Uterus (tissue), 4 donors: ENCODE data around the gene SIPA1. TPM values are rescaled to one million over a fixed set of nuclear protein-coding genes. Genes with fewer than 3 reads are reported as not detected.

Experiments used
- DNase-seq, 2 donors: peaks; one replicate each; pipeline ENCODE4 v3.0.0-alpha.2; 2019 to 2020
- H3K27ac ChIP-seq, 2 donors: fragments of 200-600 bp; sonication (generic); 1 replicate in 1 of 2; 2 replicates in 1 of 2; pipeline ENCODE4 v1.5.1; 2016 to 2018
- H3K27me3 ChIP-seq, 2 donors: fragments of 200-600 bp; sonication (generic); one replicate each; pipeline ENCODE4 v1.5.1; 2018 to 2019; ENCODE audit warnings: control low read depth in 1 of 2
- H3K36me3 ChIP-seq, 2 donors: fragments of 200-600 bp; sonication (generic); one replicate each; pipeline ENCODE4 v1.5.1; 2019; ENCODE audit warnings: control low read depth in 1 of 2
- H3K4me1 ChIP-seq, 2 donors: fragments of 200-600 bp; sonication (generic); one replicate each; pipeline ENCODE4 v1.5.1; 2018 to 2019; ENCODE audit warnings: control low read depth in 1 of 2
- H3K4me3 ChIP-seq, 2 donors: fragments of 200-600 bp; sonication (generic); 1 replicate in 1 of 2; 2 replicates in 1 of 2; pipeline ENCODE4 v1.5.1; 2018 to 2019; ENCODE audit warnings: mild to moderate bottlenecking in 1 of 2
- H3K9me3 ChIP-seq, 2 donors: fragments of 200-600 bp; sonication (generic); one replicate each; pipeline ENCODE4 v1.5.1; 2019; ENCODE audit warnings: control low read depth in 1 of 2
- POLR2A ChIP-seq, 2 donors: fragments of 450-650 bp; IDR thresholded peaks; one replicate each; pipeline ENCODE4 v1.6.1; 2016; ENCODE audit warnings: antibody characterized with exemption in 2 of 2, mild to moderate bottlenecking in 1 of 2, moderate library complexity in 1 of 2
- intact Hi-C: fragments of 100-400 bp; cut with DNase I; formaldehyde crosslinking; loops from one replicate; pipeline ENCODE4 v1.15.1; 2023; ENCODE audit warnings: low total_unique reads
- total RNA-seq, 4 donors: library from RNA; depleted of rRNA in 3 of 4; stranded (reverse); fragments of >200 nt in 3 of 4; gene quantifications; one replicate each; pipeline versions ENCODE4 v1.1.0 to v1.2.4, GENCODE V29; 2014 to 2023
- TF ChIP-seq, protein P1 (sequence below), 4 experiments: fragments of 200-600 bp in 2 of 4; fragments of 450-650 bp in 2 of 4; sonication (generic) in 2 of 4; IDR thresholded peaks; one replicate each; pipeline ENCODE4 v1.5.1; 2016 to 2019; ENCODE audit warnings: antibody characterized with exemption in 4 of 4, mild to moderate bottlenecking in 2 of 4, moderate library complexity in 1 of 4
- donor health status: DM: yes; HTN: yes; CAD: no.

SIPA1 gene
- total RNA-seq, 4 donors from 2014 or later, result 11.2 to 60.1 (median 27.0) TPM

GRCh38 chr11:65621460-65621859 lies 16.4 kb upstream of the SIPA1 start:
- no peak overlapping the region for H3K4me3 ChIP-seq
- H3K9me3 ChIP-seq, result no peaks in the 10 kb centered on the region
- TF ChIP-seq, protein P1, sequence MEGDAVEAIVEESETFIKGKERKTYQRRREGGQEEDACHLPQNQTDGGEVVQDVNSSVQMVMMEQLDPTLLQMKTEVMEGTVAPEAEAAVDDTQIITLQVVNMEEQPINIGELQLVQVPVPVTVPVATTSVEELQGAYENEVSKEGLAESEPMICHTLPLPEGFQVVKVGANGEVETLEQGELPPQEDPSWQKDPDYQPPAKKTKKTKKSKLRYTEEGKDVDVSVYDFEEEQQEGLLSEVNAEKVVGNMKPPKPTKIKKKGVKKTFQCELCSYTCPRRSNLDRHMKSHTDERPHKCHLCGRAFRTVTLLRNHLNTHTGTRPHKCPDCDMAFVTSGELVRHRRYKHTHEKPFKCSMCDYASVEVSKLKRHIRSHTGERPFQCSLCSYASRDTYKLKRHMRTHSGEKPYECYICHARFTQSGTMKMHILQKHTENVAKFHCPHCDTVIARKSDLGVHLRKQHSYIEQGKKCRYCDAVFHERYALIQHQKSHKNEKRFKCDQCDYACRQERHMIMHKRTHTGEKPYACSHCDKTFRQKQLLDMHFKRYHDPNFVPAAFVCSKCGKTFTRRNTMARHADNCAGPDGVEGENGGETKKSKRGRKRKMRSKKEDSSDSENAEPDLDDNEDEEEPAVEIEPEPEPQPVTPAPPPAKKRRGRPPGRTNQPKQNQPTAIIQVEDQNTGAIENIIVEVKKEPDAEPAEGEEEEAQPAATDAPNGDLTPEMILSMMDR (IDR thresholded peaks at IDR 0.05), result no peak
- no peak for TF ChIP-seq POLR2A (IDR thresholded peaks at IDR 0.05)
- DNase-seq, result no peak
- no peaks in the 10 kb centered on the region for H3K27me3 ChIP-seq
- intact Hi-C loops, result no loop called here
- H3K27ac ChIP-seq, result no peak overlapping the region
- peaks cover 0 to 5% of the 10 kb centered on the region in 2 donors for H3K4me1 ChIP-seq
- no peaks in the 10 kb centered on the region for H3K36me3 ChIP-seq

DNA sequence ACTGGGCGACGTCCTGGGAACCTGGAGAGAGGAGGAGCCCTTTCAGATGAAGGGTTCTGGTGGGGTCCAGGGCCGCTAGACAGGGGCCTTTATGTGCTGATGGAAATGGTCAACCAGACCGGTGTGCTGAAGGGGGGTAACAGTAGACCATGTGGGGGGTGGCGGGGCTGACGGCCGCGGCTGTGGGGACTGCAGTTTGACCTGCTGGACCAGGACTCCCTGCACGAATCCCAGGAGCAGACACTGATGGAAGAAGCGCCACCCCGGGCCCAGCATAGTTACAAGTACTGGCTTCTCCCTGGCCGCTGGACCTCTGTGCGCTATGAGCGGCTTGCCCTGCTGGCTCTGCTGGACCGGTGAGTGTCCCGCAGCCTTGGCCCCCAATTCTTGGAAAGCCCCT lies 15.9 kb upstream of the SIPA1 start:
- Histone ChIP-seq H3K4me1 (no peaks in the 10 kb centered on the region), H3K4me3 (no peak overlapping the region), H3K27me3 (no peaks in the 10 kb centered on the region), H3K27ac (no peak overlapping the region), H3K9me3 (no peaks in the 10 kb centered on the region), H3K36me3 (no peaks in the 10 kb centered on the region)
- DNase-seq, result no peak
- intact Hi-C loops, result no loop called here
- no peak for TF ChIP-seq POLR2A (IDR thresholded peaks at IDR 0.05)
- TF ChIP-seq, protein P1 (IDR thresholded peaks at IDR 0.05), result no peak

DNA sequence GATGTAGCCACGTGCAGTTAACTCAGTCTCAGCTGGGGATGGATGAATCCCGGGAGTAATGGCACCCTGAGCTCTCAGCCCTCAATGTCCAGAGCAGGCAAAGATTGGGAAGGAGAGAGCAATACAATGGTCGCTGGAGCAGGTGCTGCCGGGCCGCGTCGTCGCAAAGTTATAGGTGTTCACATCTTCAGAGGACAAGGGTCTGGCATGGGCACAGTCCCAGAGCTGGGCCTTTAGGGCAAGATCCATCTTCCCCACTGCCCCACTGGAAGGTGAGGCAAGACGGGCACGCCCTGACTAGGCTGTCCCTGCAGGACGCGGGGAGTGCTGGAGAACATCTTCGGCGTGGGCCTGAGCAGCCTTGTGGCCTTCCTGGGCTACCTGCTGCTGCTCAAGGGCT lies 14.7 kb upstream of the SIPA1 start:
- TF ChIP-seq, protein P1 (IDR thresholded peaks at IDR 0.05), result no peak
- no peak for TF ChIP-seq POLR2A (IDR thresholded peaks at IDR 0.05)
- no peak for DNase-seq
- intact Hi-C loops, result no loop called here
- Histone ChIP-seq H3K27me3 (no peaks in the 10 kb centered on the region), H3K9me3 (no peaks in the 10 kb centered on the region), H3K4me3 (no peak overlapping the region), H3K27ac (no peak overlapping the region), H3K4me1 (no peaks in the 10 kb centered on the region), H3K36me3 (no peaks in the 10 kb centered on the region)

GRCh38 chr11:65623852-65624616 lies 13.9 kb upstream of the SIPA1 start:
- TF ChIP-seq, protein P1 (IDR thresholded peaks at IDR 0.05), result no peak
- TF ChIP-seq POLR2A (IDR thresholded peaks at IDR 0.05), result no peak
- no peak for DNase-seq
- H3K4me3 ChIP-seq, result no peak overlapping the region
- no peaks in the 10 kb centered on the region for H3K36me3 ChIP-seq
- no peaks in the 10 kb centered on the region for H3K4me1 ChIP-seq
- intact Hi-C loops, result no loop called here
- no peaks in the 10 kb centered on the region for H3K9me3 ChIP-seq
- no peak overlapping the region for H3K27ac ChIP-seq
- H3K27me3 ChIP-seq, result no peaks in the 10 kb centered on the region

DNA sequence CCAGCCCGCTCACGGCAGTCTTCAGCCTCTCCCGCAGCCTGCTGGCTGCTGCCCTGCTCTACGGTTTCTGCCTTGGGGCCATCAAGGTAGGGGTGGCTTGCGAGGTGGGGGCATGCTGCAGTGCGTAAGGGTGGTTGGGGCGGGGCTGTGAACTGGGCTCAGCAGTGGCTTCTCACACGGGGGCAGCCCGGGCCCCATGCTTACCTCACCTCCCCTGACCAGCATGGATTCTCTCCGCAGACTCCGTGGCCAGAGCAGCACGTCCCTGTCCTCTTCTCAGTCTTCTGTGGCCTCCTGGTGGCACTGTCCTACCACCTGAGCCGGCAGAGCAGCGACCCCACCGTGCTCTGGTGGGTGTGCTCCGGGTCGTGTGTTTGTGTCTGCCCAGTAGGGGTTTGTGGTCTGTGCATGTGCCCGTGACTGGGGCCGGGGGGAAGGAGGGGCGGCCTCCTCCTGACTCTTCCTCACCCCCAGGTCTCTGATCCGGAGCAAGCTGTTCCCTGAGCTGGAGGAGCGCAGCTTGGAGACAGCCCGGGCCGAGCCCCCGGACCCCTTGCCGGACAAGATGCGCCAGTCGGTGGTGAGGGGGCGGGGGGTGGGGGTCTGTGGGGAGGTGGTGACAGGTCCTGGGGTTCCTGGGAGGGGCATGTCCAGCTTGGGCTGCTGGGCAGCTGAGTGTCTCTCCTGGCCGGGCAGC lies 12.8 kb upstream of the SIPA1 start:
- intact Hi-C loops, result no loop called here
- H3K9me3 ChIP-seq, result no peaks in the 10 kb centered on the region
- H3K36me3 ChIP-seq, result no peaks in the 10 kb centered on the region
- no peaks in the 10 kb centered on the region for H3K27me3 ChIP-seq
- H3K4me3 ChIP-seq, result no peak overlapping the region
- no peak for TF ChIP-seq POLR2A (IDR thresholded peaks at IDR 0.05)
- TF ChIP-seq, protein P1 (IDR thresholded peaks at IDR 0.05), result no peak
- H3K4me1 ChIP-seq, result no peaks in the 10 kb centered on the region
- DNase-seq, result no peak
- no peak overlapping the region for H3K27ac ChIP-seq
